BLaER1 (cell line): ENCODE results near the gene FGD1.

Experiments
- H3K27ac ChIP-seq: shearing (Covaris generic); formaldehyde crosslinking; 2 replicates; pipeline ENCODE4 v1.8.1; 2022
- H3K27me3 ChIP-seq: shearing (Covaris generic); formaldehyde crosslinking; 2 replicates; pipeline ENCODE4 v1.8.1; 2022
- H3K36me3 ChIP-seq: shearing (Covaris generic); formaldehyde crosslinking; 2 replicates; pipeline ENCODE4 v1.8.1; 2022
- H3K4me1 ChIP-seq: shearing (Covaris generic); formaldehyde crosslinking; 2 replicates; pipeline ENCODE4 v1.8.1; 2022
- H3K4me2 ChIP-seq: shearing (Covaris generic); formaldehyde crosslinking; 2 replicates; pipeline ENCODE4 v1.8.1; 2022
- H3K4me3 ChIP-seq: shearing (Covaris generic); formaldehyde crosslinking; 2 replicates; pipeline ENCODE4 v1.8.1; 2022
- H3K9ac ChIP-seq: shearing (Covaris generic); formaldehyde crosslinking; 2 replicates; pipeline ENCODE4 v1.8.1; 2022
- H3K9me3 ChIP-seq: shearing (Covaris generic); formaldehyde crosslinking; 2 replicates; pipeline ENCODE4 v1.8.1; 2022
- H4K20me1 ChIP-seq: shearing (Covaris generic); formaldehyde crosslinking; 2 replicates; pipeline ENCODE4 v1.8.1; 2022
- Cebpa-rat ChIP-seq: shearing (Covaris generic); IDR thresholded peaks from 2 replicates; pipeline ENCODE4 v1.8.1; 2022

The FGD1 gene

GRCh38 chrX:54479136-54480111 lies 16.6 kb downstream of the FGD1 start:
- H3K4me2 ChIP-seq = peak overlapping the region; percentile 52
- no peak for TF ChIP-seq Cebpa-rat

GRCh38 chrX:54473993-54474859 lies 21.8 kb downstream of the FGD1 start:
- H4K20me1 ChIP-seq = peaks cover 10% of the 10 kb centered on the region; the same call in 1 of the 2 replicates
- peaks cover 92% of the 10 kb centered on the region for H3K27me3 ChIP-seq
- H3K9me3 ChIP-seq = no peaks in the 10 kb centered on the region
- no peak for TF ChIP-seq Cebpa-rat
- H3K36me3 ChIP-seq = no peaks in the 10 kb centered on the region
- H3K4me1 ChIP-seq = peaks cover 17% of the 10 kb centered on the region
- H3K4me2 ChIP-seq = no peak overlapping the region
- no peak overlapping the region for H3K27ac ChIP-seq
- no peak overlapping the region for H3K9ac ChIP-seq
- no peak overlapping the region for H3K4me3 ChIP-seq

More at GRCh38 chrX:54479136-54480111, 16.6 kb downstream of the FGD1 start:
- peaks cover 6% of the 10 kb centered on the region; the same call in 1 of the 2 replicates for H4K20me1 ChIP-seq
- H3K27me3 ChIP-seq = peaks cover 86% of the 10 kb centered on the region
- no peaks in the 10 kb centered on the region for H3K9me3 ChIP-seq
- H3K36me3 ChIP-seq = no peaks in the 10 kb centered on the region
- H3K9ac ChIP-seq = no peak overlapping the region
- no peak overlapping the region for H3K4me3 ChIP-seq
- peak overlapping the region; percentile 37; the same call in 1 of the 2 replicates for H3K27ac ChIP-seq
- H3K4me1 ChIP-seq = peaks cover 26% of the 10 kb centered on the region

GRCh38 chrX:54470054-54470760 lies 25.8 kb downstream of the FGD1 start:
- Histone ChIP-seq H4K20me1 (peaks cover 4% of the 10 kb centered on the region; the same call in 1 of the 2 replicates), H3K4me1 (peaks cover 8% of the 10 kb centered on the region; the same call in 1 of the 2 replicates), H3K27ac (no peak overlapping the region), H3K4me2 (no peak overlapping the region), H3K4me3 (no peak overlapping the region), H3K27me3 (peaks cover 81% of the 10 kb centered on the region), H3K9ac (no peak overlapping the region), H3K9me3 (no peaks in the 10 kb centered on the region), H3K36me3 (0 out of 2 replicates have a peak, but pooled peaks cover 5% of the 10 kb centered on the region)
- no peak for TF ChIP-seq Cebpa-rat

GRCh38 chrX:54452920-54453319 lies 43.1 kb downstream of the FGD1 start:
- H3K4me3 ChIP-seq = no peak overlapping the region
- H3K36me3 ChIP-seq = 0 out of 2 replicates have a peak, but pooled peaks cover 6% of the 10 kb centered on the region
- H3K4me2 ChIP-seq = no peak overlapping the region
- no peaks in the 10 kb centered on the region for H3K9me3 ChIP-seq
- peaks cover 14% of the 10 kb centered on the region; the same call in 1 of the 2 replicates for H4K20me1 ChIP-seq
- H3K27ac ChIP-seq = no peak overlapping the region
- no peaks in the 10 kb centered on the region for H3K4me1 ChIP-seq
- no peak for TF ChIP-seq Cebpa-rat
- H3K9ac ChIP-seq = no peak overlapping the region
- H3K27me3 ChIP-seq = peaks cover 41% of the 10 kb centered on the region

GRCh38 chrX:54449929-54450328 lies 46.1 kb downstream of the FGD1 start:
- Histone ChIP-seq H3K27ac (no peak overlapping the region), H3K4me1 (no peaks in the 10 kb centered on the region), H3K27me3 (peaks cover 27% of the 10 kb centered on the region), H3K9ac (no peak overlapping the region), H3K9me3 (no peaks in the 10 kb centered on the region), H3K36me3 (peaks cover 26% of the 10 kb centered on the region), H4K20me1 (peaks cover 20% of the 10 kb centered on the region), H3K4me2 (no peak overlapping the region), H3K4me3 (no peak overlapping the region)
- TF ChIP-seq Cebpa-rat = no peak

GRCh38 chrX:54447461-54447860 lies 48.6 kb downstream of the FGD1 start:
- H3K4me3 ChIP-seq = no peak overlapping the region
- H3K36me3 ChIP-seq = peaks cover 44% of the 10 kb centered on the region
- H3K9ac ChIP-seq = no peak overlapping the region
- no peak overlapping the region for H3K27ac ChIP-seq
- H3K4me1 ChIP-seq = no peaks in the 10 kb centered on the region; the same call in 1 of the 2 replicates
- H3K9me3 ChIP-seq = no peaks in the 10 kb centered on the region
- no peak overlapping the region for H3K4me2 ChIP-seq
- no peak for TF ChIP-seq Cebpa-rat
- peaks cover 47% of the 10 kb centered on the region for H3K27me3 ChIP-seq
- H4K20me1 ChIP-seq = peaks cover 45% of the 10 kb centered on the region

- Histone ChIP-seq H3K36me3 (peaks cover 44% of the 10 kb centered on the region), H3K9me3 (no peaks in the 10 kb centered on the region), H3K27me3 (peaks cover 59% of the 10 kb centered on the region), H3K4me3 (no peak overlapping the region), H3K4me1 (peaks cover 13% of the 10 kb centered on the region), H4K20me1 (peaks cover 59% of the 10 kb centered on the region), H3K27ac (no peak overlapping the region), H3K4me2 (no peak overlapping the region), H3K9ac (no peak overlapping the region)
- TF ChIP-seq Cebpa-rat = no peak
Observed at GRCh38 chrX:54446084-54446483, 50.0 kb downstream of the FGD1 start.

DNA sequence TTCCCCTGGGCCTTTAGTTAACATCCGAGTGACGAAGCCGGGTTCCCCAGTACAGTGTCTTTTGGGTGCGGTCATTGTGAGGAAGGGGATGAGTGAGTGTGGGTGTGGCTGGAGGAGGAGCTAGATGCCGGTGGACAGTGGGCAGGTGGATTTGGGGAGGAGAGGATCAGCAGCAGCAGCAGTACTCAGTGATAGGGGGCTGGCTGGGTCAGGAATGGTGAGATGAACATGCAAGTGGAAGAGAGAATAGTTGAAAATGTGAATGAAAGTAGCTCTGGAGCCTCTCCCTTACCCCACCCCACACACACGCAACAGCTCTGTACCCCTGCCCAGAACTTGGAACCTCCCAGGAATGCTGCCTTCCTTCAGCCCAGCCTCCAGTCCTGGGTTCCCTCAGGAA lies 51.3 kb downstream of the FGD1 start:
- Histone ChIP-seq H3K9me3 (0 out of 2 replicates have a peak, but pooled peaks cover 3% of the 10 kb centered on the region), H3K36me3 (peaks cover 44% of the 10 kb centered on the region), H3K27ac (no peak overlapping the region), H4K20me1 (peaks cover 67% of the 10 kb centered on the region), H3K4me3 (no peak overlapping the region), H3K27me3 (peaks cover 59% of the 10 kb centered on the region), H3K4me2 (no peak overlapping the region), H3K9ac (no peak overlapping the region), H3K4me1 (peaks cover 14% of the 10 kb centered on the region)
- no peak for TF ChIP-seq Cebpa-rat

DNA sequence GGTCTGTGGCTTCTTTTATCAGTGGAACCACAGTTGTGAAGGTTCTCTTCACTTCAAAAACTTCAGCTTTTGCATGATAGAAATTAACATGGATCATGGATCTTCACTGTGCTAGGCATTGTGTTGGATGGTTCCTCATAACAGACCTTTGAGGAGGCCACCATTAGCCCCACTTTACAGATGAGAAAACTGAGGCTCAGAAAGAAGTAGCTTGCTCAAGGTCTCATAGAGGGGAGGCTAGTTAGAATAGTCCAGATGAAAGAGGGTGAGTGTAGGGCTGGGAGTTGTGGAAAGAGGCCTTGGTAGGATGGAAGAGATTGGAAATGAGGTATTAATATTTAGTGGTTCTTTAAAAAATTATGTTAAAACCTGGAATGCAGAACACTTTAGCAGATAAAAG lies 53.2 kb downstream of the FGD1 start:
- H4K20me1 ChIP-seq = peaks cover 67% of the 10 kb centered on the region
- no peak for TF ChIP-seq Cebpa-rat
- H3K27me3 ChIP-seq = peaks cover 56% of the 10 kb centered on the region
- H3K9me3 ChIP-seq = 0 out of 2 replicates have a peak, but pooled peaks cover 3% of the 10 kb centered on the region
- peaks cover 39% of the 10 kb centered on the region for H3K36me3 ChIP-seq
- H3K27ac ChIP-seq = no peak overlapping the region
- peaks cover 18% of the 10 kb centered on the region for H3K4me1 ChIP-seq
- H3K4me2 ChIP-seq = no peak overlapping the region
- H3K4me3 ChIP-seq = no peak overlapping the region
- no peak overlapping the region for H3K9ac ChIP-seq
